DND-41 (cell line): ENCODE results near the gene LRP4.

Experiments
- ATAC-seq: fragments of 200-7000 bp; cut with Tn5 transposase; 3 replicates; pipeline ENCODE4 v1.9.1; 2021; ENCODE audit warnings: low read depth; ENCODE audit not compliant: insufficient read depth
- DNase-seq: peaks from one replicate; pipeline ENCODE4 v3.0.0-alpha.2; 2020
- H2AFZ ChIP-seq: 2 replicates; pipeline ENCODE4 v1.6.0; 2012; ENCODE audit warnings: low read depth, low read length
- H3K27ac ChIP-seq: 2 replicates; pipeline ENCODE4 v1.5.1; 2012; ENCODE audit warnings: low read length, inconsistent platforms
- H3K27me3 ChIP-seq: fragments of 200-600 bp; sonication (generic); 2 replicates; pipeline ENCODE4 v1.6.0; 2012; ENCODE audit warnings: low read length, mild to moderate bottlenecking, inconsistent platforms; ENCODE audit not compliant: insufficient read depth, poor library complexity
- H3K36me3 ChIP-seq: 2 replicates; pipeline ENCODE4 v1.5.1; 2012; ENCODE audit warnings: low read length, inconsistent platforms; ENCODE audit not compliant: insufficient read depth
- H3K4me1 ChIP-seq: 2 replicates; pipeline ENCODE4 v1.5.1; 2012; ENCODE audit warnings: mild to moderate bottlenecking, low read length; ENCODE audit not compliant: insufficient read depth
- H3K4me2 ChIP-seq: 2 replicates; pipeline ENCODE4 v1.6.0; 2012; ENCODE audit warnings: mild to moderate bottlenecking, moderate library complexity, low read length, inconsistent platforms; ENCODE audit not compliant: insufficient read depth
- H3K4me3 ChIP-seq, 2 experiments: fragments of 200-600 bp in 1 of 2; shearing (Covaris generic) in 1 of 2; 2 replicates each; pipeline ENCODE4 v1.5.1; 2012 to 2016; ENCODE audit warnings: inconsistent platforms in 2 of 2, low read length in 2 of 2, mild to moderate bottlenecking in 2 of 2, low read depth in 1 of 2, moderate library complexity in 1 of 2
- H3K79me2 ChIP-seq: 2 replicates; pipeline ENCODE4 v1.6.0; 2012; ENCODE audit warnings: low read length, inconsistent platforms; ENCODE audit not compliant: insufficient read depth
- H3K9ac ChIP-seq: 2 replicates; pipeline ENCODE4 v1.6.0; 2012; ENCODE audit warnings: low read depth, mild to moderate bottlenecking, inconsistent platforms, low read length, moderate library complexity
- H3K9me3 ChIP-seq: 2 replicates; pipeline ENCODE4 v1.5.1; 2012; ENCODE audit warnings: low read length, moderate library complexity, mild to moderate bottlenecking, inconsistent platforms; ENCODE audit not compliant: insufficient read depth, severe bottlenecking
- H4K20me1 ChIP-seq: 2 replicates; pipeline ENCODE4 v1.6.0; 2012; ENCODE audit warnings: low read length; ENCODE audit not compliant: insufficient read depth
- CTCF ChIP-seq: IDR thresholded peaks from 2 replicates; pipeline ENCODE4 v1.5.1; 2012; ENCODE audit warnings: borderline replicate concordance, low read length, moderate library complexity, mild to moderate bottlenecking; ENCODE audit not compliant: poor library complexity, severe bottlenecking; ENCODE audit errors: extremely low read depth
- EZH2 ChIP-seq: IDR thresholded peaks from 3 replicates; pipeline ENCODE4 v1.6.1; 2012; ENCODE audit warnings: borderline replicate concordance, low read depth, mild to moderate bottlenecking, moderate library complexity, low read length, inconsistent platforms; ENCODE audit not compliant: severe bottlenecking

The LRP4 gene

GRCh38 chr11:46890665-46891064 is 27.7 kb downstream of the LRP4 start:
- Histone ChIP-seq H3K4me1 (no peaks in the 10 kb centered on the region), H3K9ac (no peak overlapping the region), H3K36me3 (no peaks in the 10 kb centered on the region), H3K9me3 (no peaks in the 10 kb centered on the region), H4K20me1 (no peaks in the 10 kb centered on the region), H3K27ac (no peak overlapping the region), H3K27me3 (no peaks in the 10 kb centered on the region), H2AFZ (no peak overlapping the region), H3K4me3 (no peak overlapping the region), H3K4me2 (no peak overlapping the region), H3K79me2 (no peaks in the 10 kb centered on the region)
- TF ChIP-seq CTCF (no peak), EZH2 (no peak)
- no peak for ATAC-seq
- no peak for DNase-seq

- H3K4me3 ChIP-seq, result no peak overlapping the region
- H3K4me2 ChIP-seq, result no peak overlapping the region
- H2AFZ ChIP-seq, result peak overlapping the region; percentile 50
- no peak overlapping the region for H3K27ac ChIP-seq
- ATAC-seq (peak; percentile 93), DNase-seq (peak; percentile 75)
- no peaks in the 10 kb centered on the region for H3K79me2 ChIP-seq
- H3K9ac ChIP-seq, result no peak overlapping the region
- H3K27me3 ChIP-seq, result no peaks in the 10 kb centered on the region
- H3K36me3 ChIP-seq, result no peaks in the 10 kb centered on the region
- no peaks in the 10 kb centered on the region for H3K4me1 ChIP-seq
- no peak for TF ChIP-seq EZH2
- peak; percentile 90 for TF ChIP-seq CTCF
- H3K9me3 ChIP-seq, result no peaks in the 10 kb centered on the region
- H4K20me1 ChIP-seq, result no peaks in the 10 kb centered on the region
Observed at GRCh38 chr11:46889689-46890475, 28.5 kb downstream of the LRP4 start.

GRCh38 chr11:46889251-46889650 is 29.1 kb downstream of the LRP4 start:
- Histone ChIP-seq H3K4me2 (no peak overlapping the region), H3K9me3 (no peaks in the 10 kb centered on the region), H3K4me1 (no peaks in the 10 kb centered on the region), H3K9ac (no peak overlapping the region), H2AFZ (no peak overlapping the region), H3K4me3 (no peak overlapping the region), H3K27me3 (no peaks in the 10 kb centered on the region), H3K36me3 (no peaks in the 10 kb centered on the region), H3K79me2 (no peaks in the 10 kb centered on the region), H4K20me1 (no peaks in the 10 kb centered on the region), H3K27ac (no peak overlapping the region)
- no peak for TF ChIP-seq EZH2
- no peak for TF ChIP-seq CTCF
- DNase-seq (no peak), ATAC-seq (0 out of 3 replicates have a peak, but pooled peaks have one; percentile 4)
